HG03025 (cell line): ENCODE results near the gene SYNE1.
"Not testable (repeated sequence)": the region's sequence is repeated elsewhere in the genome, so short reads cannot be mapped to it uniquely, and the experiment has no call there.

Experiments used
- ATAC-seq: cut with Tn5 transposase; IDR thresholded peaks from one replicate; pipeline ENCODE4 v1.9.1; 2021; ENCODE audit warnings: mild to moderate bottlenecking, moderate library complexity; ENCODE audit not compliant: unreplicated experiment, low FRiP score

The SYNE1 gene

DNA sequence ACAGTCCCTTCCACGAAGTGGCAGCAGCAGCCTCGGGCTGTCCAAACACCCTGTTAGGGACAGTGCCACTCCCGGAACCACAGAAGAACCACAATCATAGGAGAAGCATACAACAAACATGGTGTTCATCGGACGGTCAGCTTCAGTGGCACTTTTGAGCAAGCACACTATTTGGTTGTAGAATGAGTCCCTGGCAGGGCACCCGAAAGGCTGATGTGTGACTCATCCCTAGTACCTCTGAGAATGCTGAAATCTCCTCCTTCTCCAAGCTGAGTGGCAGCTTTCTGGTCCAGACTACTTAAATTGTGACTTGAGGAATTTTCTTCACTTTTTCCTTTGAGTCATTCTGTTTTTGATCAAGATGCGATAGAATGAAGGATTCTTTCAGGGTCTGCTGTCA lies 547.2 kb downstream of the SYNE1 start:
- no peak for ATAC-seq

DNA sequence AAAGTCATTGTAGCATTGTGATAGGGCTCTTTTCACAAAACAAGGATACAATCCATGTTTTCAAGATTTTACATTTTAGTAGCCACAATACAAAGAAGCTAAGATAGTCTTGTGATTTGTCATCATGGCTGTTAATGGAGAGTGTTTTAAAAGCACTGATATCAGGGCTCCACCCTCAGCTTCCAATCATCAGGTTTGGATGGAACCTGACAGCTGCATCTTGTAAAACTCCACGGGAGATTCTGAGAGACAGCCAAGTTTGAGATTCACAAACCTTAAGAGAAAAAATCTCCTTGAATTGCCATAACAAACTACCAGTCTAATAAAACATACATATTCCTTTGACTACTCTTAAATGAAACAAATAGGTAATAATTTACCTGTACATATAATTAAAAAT lies 549.5 kb downstream of the SYNE1 start:
- ATAC-seq, result no peak

DNA sequence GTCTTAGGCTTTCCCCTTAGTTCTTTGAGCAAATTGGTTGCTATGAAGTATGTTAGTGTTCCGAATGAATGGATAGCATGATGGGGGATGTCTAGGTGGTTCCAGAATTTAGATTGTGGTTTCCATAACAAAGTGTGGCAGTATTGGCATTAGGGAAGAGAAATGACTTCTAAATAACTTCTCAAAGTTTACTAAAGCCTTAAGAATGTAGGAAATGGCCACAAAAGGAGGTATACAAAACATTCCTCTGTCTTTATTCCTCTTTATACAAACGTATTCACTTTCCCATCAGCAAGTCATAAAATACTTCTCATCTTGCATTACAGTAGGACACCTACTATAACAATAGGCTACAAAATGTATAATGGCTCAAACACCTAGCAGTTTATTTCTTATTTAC lies 550.1 kb downstream of the SYNE1 start:
- ATAC-seq, result no peak

DNA sequence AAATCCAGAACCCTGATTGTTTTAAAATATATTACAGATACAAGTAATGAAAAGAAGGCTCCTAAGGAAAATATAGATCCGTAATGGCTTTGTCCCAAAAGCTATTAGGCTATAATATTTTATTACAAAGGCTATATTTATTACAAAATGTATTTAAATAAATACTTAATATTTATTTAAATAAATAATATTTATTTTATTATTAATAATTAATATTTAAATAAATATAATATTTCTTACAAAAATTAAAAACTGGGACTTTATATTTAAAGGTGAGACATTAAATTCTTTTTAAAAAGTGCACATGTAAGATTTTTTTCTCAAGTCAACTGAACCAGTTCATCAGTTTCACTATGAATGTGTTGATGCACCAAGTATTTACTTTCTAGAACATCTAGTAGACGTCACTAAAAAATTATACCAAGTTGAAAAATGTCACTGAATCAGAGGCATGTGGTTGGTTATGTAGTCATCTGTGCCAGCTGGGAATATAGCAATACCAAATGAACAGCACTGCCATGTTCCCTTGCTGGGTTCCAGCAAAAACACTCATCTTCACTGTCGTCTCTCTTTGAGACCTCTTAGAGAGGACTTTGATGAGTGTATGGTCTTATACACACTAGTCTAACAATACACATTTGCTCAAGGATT lies 550.8 kb downstream of the SYNE1 start:
- no peak for ATAC-seq

DNA sequence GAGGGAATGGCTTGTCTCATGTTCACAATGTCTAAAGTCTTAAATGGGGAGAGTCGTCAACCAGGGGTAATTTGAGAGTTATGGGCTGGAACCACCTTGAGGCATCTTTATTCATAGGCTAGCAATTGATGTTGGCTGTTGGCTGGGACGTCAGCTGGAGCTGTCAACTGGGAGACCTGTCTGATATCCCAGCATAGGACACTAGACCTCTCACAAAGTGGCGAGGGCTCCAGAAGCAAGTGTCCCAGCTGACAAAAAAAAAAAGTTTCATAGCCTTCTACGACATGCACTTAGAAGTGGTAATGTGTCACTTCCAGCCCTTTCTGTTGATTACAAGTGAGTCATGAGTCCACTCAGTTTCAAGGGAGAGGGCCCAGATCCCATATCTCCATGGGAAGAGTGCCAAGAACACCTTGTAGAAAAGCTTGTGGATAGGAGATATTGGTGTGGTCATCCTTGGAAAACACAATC lies 551.7 kb downstream of the SYNE1 start:
- no peak for ATAC-seq

- ATAC-seq, result no peak
Observed at GRCh38 chr6:152078804-152079203, 558.4 kb downstream of the SYNE1 start.

- ATAC-seq, result no peak
Observed at GRCh38 chr6:152078001-152078400, 559.2 kb downstream of the SYNE1 start.

DNA sequence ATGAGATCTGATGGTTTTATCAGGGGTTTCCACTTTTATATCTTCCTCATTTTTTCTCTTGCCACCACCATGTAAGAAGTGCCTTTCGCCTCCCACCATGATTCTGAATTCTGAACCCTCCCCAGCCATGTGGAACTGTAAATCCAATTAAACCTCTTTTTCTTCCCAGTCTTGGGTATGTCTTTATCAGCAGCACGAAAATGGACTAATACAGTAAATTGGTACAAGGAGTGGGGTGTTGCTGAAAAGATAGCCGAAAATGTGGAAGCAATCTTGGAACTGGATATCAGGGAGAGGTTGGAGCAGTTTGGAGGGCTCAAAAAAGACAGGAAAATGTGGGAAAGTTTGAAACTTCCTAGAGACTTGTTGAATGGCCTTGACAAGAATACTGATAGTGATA lies 560.9 kb downstream of the SYNE1 start:
- ATAC-seq, result not testable (repeated sequence)

- no peak for ATAC-seq
Observed at GRCh38 chr6:152071843-152072242, 565.3 kb downstream of the SYNE1 start.
